Measurements from ENCODE around the gene RALGAPA1. TPM values are rescaled to one million over a fixed set of nuclear protein-coding genes. Genes with fewer than 3 reads are reported as not detected.

RALGAPA1 gene
- total RNA-seq, 1 donor from 2014 or later = 29.0 TPM

- H3K4me1 Mint-ChIP-seq (ENCODE audit: unreplicated experiment) = peaks cover 5% of the 10 kb centered on the region
- no peak for TF ChIP-seq CTCF (IDR thresholded peaks at IDR 0.05; ENCODE audit: unreplicated experiment)
- H3K27ac Mint-ChIP-seq (ENCODE audit: unreplicated experiment) = no peak within 1 kb of the TSS
- peaks cover 11% of the 10 kb centered on the region for H3K27me3 Mint-ChIP-seq (ENCODE audit: unreplicated experiment)
- no peaks in the 10 kb centered on the region for H3K9me3 Mint-ChIP-seq (ENCODE audit: unreplicated experiment)
- no peaks in the 10 kb centered on the region for H3K36me3 Mint-ChIP-seq (ENCODE audit: low read depth, unreplicated experiment)
- H3K4me3 Mint-ChIP-seq (ENCODE audit: unreplicated experiment) = peak within 1 kb of the TSS; percentile 29
- peak; percentile 88 for DNase-seq (ENCODE audit: low spot score)
Observed at GRCh38 chr14:35533357-35534207, 275.5 kb downstream of the RALGAPA1 start, which contains the start of gene INSM2. TSS of gene INSM2 (plus strand) at chr14:35534164. CDS start at chr14:35534253, 89 bp downstream.

GRCh38 chr14:35532783-35533356, 276.2 kb downstream of the RALGAPA1 start:
- peaks cover 11% of the 10 kb centered on the region for H3K27me3 Mint-ChIP-seq (ENCODE audit: unreplicated experiment)
- no peak for DNase-seq (ENCODE audit: low spot score)

GRCh38 chr14:35531960-35532747, 276.9 kb downstream of the RALGAPA1 start:
- Mint-ChIP-seq H3K4me1 (ENCODE audit: unreplicated experiment) (peaks cover 5% of the 10 kb centered on the region), H3K4me3 (ENCODE audit: unreplicated experiment) (no peak overlapping the region), H3K27ac (ENCODE audit: unreplicated experiment) (no peak overlapping the region), H3K9me3 (ENCODE audit: unreplicated experiment) (no peaks in the 10 kb centered on the region), H3K27me3 (ENCODE audit: unreplicated experiment) (peaks cover 11% of the 10 kb centered on the region), H3K36me3 (ENCODE audit: low read depth, unreplicated experiment) (no peaks in the 10 kb centered on the region)
- no peak for DNase-seq (ENCODE audit: low spot score)
- TF ChIP-seq CTCF (IDR thresholded peaks at IDR 0.05; ENCODE audit: unreplicated experiment) = no peak

More at GRCh38 chr14:35532783-35533356, 276.2 kb downstream of the RALGAPA1 start:
- peak overlapping the region; percentile 29 for H3K4me3 Mint-ChIP-seq (ENCODE audit: unreplicated experiment)
- H3K9me3 Mint-ChIP-seq (ENCODE audit: unreplicated experiment) = no peaks in the 10 kb centered on the region
- no peak for TF ChIP-seq CTCF (IDR thresholded peaks at IDR 0.05; ENCODE audit: unreplicated experiment)
- H3K36me3 Mint-ChIP-seq (ENCODE audit: low read depth, unreplicated experiment) = no peaks in the 10 kb centered on the region
- peaks cover 5% of the 10 kb centered on the region for H3K4me1 Mint-ChIP-seq (ENCODE audit: unreplicated experiment)
- H3K27ac Mint-ChIP-seq (ENCODE audit: unreplicated experiment) = no peak overlapping the region

- no peak for TF ChIP-seq CTCF (IDR thresholded peaks at IDR 0.05; ENCODE audit: unreplicated experiment)
- Mint-ChIP-seq H3K4me1 (ENCODE audit: unreplicated experiment) (no peaks in the 10 kb centered on the region), H3K9me3 (ENCODE audit: unreplicated experiment) (no peaks in the 10 kb centered on the region), H3K36me3 (ENCODE audit: low read depth, unreplicated experiment) (no peaks in the 10 kb centered on the region), H3K27ac (ENCODE audit: unreplicated experiment) (no peak overlapping the region), H3K4me3 (ENCODE audit: unreplicated experiment) (no peak overlapping the region), H3K27me3 (ENCODE audit: unreplicated experiment) (no peaks in the 10 kb centered on the region)
- no peak for DNase-seq (ENCODE audit: low spot score)
Observed at GRCh38 chr14:35526962-35527361, 282.1 kb downstream of the RALGAPA1 start.

Data from endothelial cell (in vitro differentiated cells).